SK-N-SH treated with all-trans-retinoic acid at 6 μM for 48 hours (cell line): ENCODE data around the gene CP.

Experiments
- ATAC-seq: fragments of 200-7000 bp; cut with Tn5 transposase; 3 replicates; pipeline ENCODE4 v1.9.1; 2020; ENCODE audit warnings: mild to moderate bottlenecking, moderate library complexity
- ARNTL ChIP-seq: fragments of 450-650 bp; formaldehyde crosslinking; IDR thresholded peaks from 2 replicates; pipeline ENCODE4 v1.5.0; 2020; ENCODE audit warnings: low read depth, mild to moderate bottlenecking, moderate library complexity, borderline replicate concordance
- BACH2 ChIP-seq: fragments of 250-450 bp; sonication (Bioruptor Pico); IDR thresholded peaks from 2 replicates; pipeline ENCODE4 v1.9.0; 2021; ENCODE audit warnings: mild to moderate bottlenecking, borderline replicate concordance
- CSDC2 ChIP-seq: fragments of 250-450 bp; sonication (Bioruptor Pico); IDR thresholded peaks from 2 replicates; pipeline ENCODE4 v1.5.0; 2020; ENCODE audit warnings: mild to moderate bottlenecking, moderate library complexity
- ESRRG ChIP-seq: fragments of 250-450 bp; sonication (Bioruptor Pico); IDR thresholded peaks from 2 replicates; pipeline ENCODE4 v1.6.1; 2021; ENCODE audit warnings: mild to moderate bottlenecking
- GLIS3 ChIP-seq: fragments of 250-450 bp; sonication (Bioruptor Pico); IDR thresholded peaks from 2 replicates; pipeline ENCODE4 v1.5.0; 2020; ENCODE audit warnings: mild to moderate bottlenecking, moderate library complexity
- OSR1 ChIP-seq: fragments of 250-450 bp; sonication (Bioruptor Pico); IDR thresholded peaks from 2 replicates; pipeline ENCODE4 v1.8.0; 2022; ENCODE audit warnings: moderate library complexity, mild to moderate bottlenecking, inconsistent platforms
- PATZ1 ChIP-seq: fragments of 250-450 bp; sonication (Bioruptor Pico); IDR thresholded peaks from 2 replicates; pipeline ENCODE4 v1.8.0; 2020; ENCODE audit warnings: mild to moderate bottlenecking, moderate library complexity, borderline replicate concordance
- PPARA ChIP-seq: fragments of 250-450 bp; sonication (Bioruptor Pico); IDR thresholded peaks from 2 replicates; pipeline ENCODE4 v1.5.0; 2020; ENCODE audit warnings: mild to moderate bottlenecking, borderline replicate concordance
- RARB ChIP-seq: fragments of 250-450 bp; sonication (Bioruptor Pico); IDR thresholded peaks from 2 replicates; pipeline ENCODE4 v1.8.0; 2021; ENCODE audit warnings: mild to moderate bottlenecking, moderate library complexity
- TCF4 ChIP-seq: fragments of 250-450 bp; sonication (Bioruptor Pico); IDR thresholded peaks from 2 replicates; pipeline ENCODE4 v1.8.0; 2021; ENCODE audit warnings: mild to moderate bottlenecking, moderate library complexity, borderline replicate concordance
- TOX ChIP-seq: fragments of 250-450 bp; sonication (Bioruptor Pico); IDR thresholded peaks from 2 replicates; pipeline ENCODE4 v1.8.0; 2021; ENCODE audit warnings: mild to moderate bottlenecking, moderate library complexity, borderline replicate concordance
- ZC3H10 ChIP-seq: fragments of 250-450 bp; sonication (Bioruptor Pico); IDR thresholded peaks from 2 replicates; pipeline ENCODE4 v1.5.1; 2021; ENCODE audit warnings: mild to moderate bottlenecking, moderate library complexity
- ZFP3 ChIP-seq: fragments of 250-450 bp; sonication (Bioruptor Pico); IDR thresholded peaks from 2 replicates; pipeline ENCODE4 v1.5.0; 2020; ENCODE audit warnings: mild to moderate bottlenecking, moderate library complexity
- ZFP30 ChIP-seq: fragments of 450-650 bp; formaldehyde crosslinking; IDR thresholded peaks from 2 replicates; pipeline ENCODE4 v1.5.0; 2022; ENCODE audit warnings: mild to moderate bottlenecking, moderate library complexity
- ZNF565 ChIP-seq: fragments of 450-650 bp; formaldehyde crosslinking; conservative IDR thresholded peaks from 2 replicates; pipeline ENCODE4 v1.5.0; 2020; ENCODE audit warnings: low read depth, mild to moderate bottlenecking, moderate library complexity
- ZNF70 ChIP-seq: fragments of 450-650 bp; formaldehyde crosslinking; IDR thresholded peaks from 2 replicates; pipeline ENCODE4 v1.5.0; 2020; ENCODE audit warnings: mild to moderate bottlenecking, moderate library complexity
- ZNF8 ChIP-seq: fragments of 450-650 bp; formaldehyde crosslinking; IDR thresholded peaks from 2 replicates; pipeline ENCODE4 v1.5.0; 2020; ENCODE audit warnings: mild to moderate bottlenecking, moderate library complexity
- TF ChIP-seq, protein P1 (sequence below): fragments of 250-450 bp; sonication (Bioruptor Pico); IDR thresholded peaks from 2 replicates; pipeline ENCODE4 v1.8.0; 2021; ENCODE audit warnings: low read depth, mild to moderate bottlenecking, moderate library complexity, borderline replicate concordance
- TF ChIP-seq, protein P2 (sequence below): fragments of 250-450 bp; sonication (Bioruptor Pico); IDR thresholded peaks from 2 replicates; pipeline ENCODE4 v1.5.1; 2020; ENCODE audit warnings: low read depth, mild to moderate bottlenecking, moderate library complexity
- TF ChIP-seq, protein P3 (sequence below): fragments of 250-450 bp; sonication (Bioruptor Pico); IDR thresholded peaks from 2 replicates; pipeline ENCODE4 v1.5.1; 2021; ENCODE audit warnings: mild to moderate bottlenecking, moderate library complexity
- TF ChIP-seq, protein P4 (sequence below): fragments of 250-450 bp; sonication (Bioruptor Pico); IDR thresholded peaks from 2 replicates; pipeline ENCODE4 v1.5.0; 2020; ENCODE audit warnings: mild to moderate bottlenecking, moderate library complexity

Gene CP

DNA sequence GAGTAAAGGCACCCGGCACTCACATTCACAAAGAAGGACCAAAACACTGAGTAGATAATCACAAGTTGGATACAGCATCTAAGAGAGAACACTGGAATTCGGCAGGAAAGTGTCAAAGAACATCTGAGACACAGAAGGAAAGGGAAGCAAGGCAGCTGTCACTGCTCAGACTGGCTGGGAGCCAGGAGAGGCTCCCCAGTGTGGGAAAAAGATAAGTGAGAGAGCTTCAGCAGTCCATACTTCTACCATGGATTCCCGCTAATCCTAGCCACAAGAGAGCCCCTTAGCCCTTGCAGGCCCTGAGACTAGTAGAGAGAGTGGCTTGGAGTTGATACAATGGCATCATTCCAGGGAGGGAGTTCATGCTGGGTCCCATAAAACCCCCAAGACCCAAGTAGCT lies 36.7 kb upstream of the CP start:
- TF ChIP-seq ARNTL = no peak
- TF ChIP-seq OSR1 (CRISPR knock-in tag) = no peak
- TF ChIP-seq, protein P1, sequence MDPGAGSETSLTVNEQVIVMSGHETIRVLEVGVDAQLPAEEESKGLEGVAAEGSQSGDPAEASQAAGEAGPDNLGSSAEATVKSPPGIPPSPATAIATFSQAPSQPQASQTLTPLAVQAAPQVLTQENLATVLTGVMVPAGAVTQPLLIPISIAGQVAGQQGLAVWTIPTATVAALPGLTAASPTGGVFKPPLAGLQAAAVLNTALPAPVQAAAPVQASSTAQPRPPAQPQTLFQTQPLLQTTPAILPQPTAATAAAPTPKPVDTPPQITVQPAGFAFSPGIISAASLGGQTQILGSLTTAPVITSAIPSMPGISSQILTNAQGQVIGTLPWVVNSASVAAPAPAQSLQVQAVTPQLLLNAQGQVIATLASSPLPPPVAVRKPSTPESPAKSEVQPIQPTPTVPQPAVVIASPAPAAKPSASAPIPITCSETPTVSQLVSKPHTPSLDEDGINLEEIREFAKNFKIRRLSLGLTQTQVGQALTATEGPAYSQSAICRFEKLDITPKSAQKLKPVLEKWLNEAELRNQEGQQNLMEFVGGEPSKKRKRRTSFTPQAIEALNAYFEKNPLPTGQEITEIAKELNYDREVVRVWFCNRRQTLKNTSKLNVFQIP (CRISPR knock-in tag) = no peak
- TF ChIP-seq, protein P2, sequence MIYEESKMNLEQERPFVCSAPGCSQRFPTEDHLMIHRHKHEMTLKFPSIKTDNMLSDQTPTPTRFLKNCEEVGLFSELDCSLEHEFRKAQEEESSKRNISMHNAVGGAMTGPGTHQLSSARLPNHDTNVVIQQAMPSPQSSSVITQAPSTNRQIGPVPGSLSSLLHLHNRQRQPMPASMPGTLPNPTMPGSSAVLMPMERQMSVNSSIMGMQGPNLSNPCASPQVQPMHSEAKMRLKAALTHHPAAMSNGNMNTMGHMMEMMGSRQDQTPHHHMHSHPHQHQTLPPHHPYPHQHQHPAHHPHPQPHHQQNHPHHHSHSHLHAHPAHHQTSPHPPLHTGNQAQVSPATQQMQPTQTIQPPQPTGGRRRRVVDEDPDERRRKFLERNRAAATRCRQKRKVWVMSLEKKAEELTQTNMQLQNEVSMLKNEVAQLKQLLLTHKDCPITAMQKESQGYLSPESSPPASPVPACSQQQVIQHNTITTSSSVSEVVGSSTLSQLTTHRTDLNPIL = no peak
- no peak for TF ChIP-seq ZNF565 (CRISPR knock-in tag)
- TF ChIP-seq BACH2 (CRISPR knock-in tag) = no peak
- TF ChIP-seq TOX = no peak
- TF ChIP-seq, protein P3, sequence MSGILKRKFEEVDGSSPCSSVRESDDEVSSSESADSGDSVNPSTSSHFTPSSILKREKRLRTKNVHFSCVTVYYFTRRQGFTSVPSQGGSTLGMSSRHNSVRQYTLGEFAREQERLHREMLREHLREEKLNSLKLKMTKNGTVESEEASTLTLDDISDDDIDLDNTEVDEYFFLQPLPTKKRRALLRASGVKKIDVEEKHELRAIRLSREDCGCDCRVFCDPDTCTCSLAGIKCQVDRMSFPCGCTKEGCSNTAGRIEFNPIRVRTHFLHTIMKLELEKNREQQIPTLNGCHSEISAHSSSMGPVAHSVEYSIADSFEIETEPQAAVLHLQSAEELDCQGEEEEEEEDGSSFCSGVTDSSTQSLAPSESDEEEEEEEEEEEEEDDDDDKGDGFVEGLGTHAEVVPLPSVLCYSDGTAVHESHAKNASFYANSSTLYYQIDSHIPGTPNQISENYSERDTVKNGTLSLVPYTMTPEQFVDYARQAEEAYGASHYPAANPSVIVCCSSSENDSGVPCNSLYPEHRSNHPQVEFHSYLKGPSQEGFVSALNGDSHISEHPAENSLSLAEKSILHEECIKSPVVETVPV = no peak
- no peak for TF ChIP-seq ZC3H10 (CRISPR knock-in tag)
- no peak for TF ChIP-seq ZFP3 (CRISPR knock-in tag)
- ATAC-seq = no peak

- no peak for TF ChIP-seq BACH2 (CRISPR knock-in tag)
- no peak for TF ChIP-seq ESRRG
- no peak for TF ChIP-seq RARB (CRISPR knock-in tag)
- no peak for TF ChIP-seq PATZ1
- no peak for TF ChIP-seq ARNTL
- no peak for TF ChIP-seq TOX
- TF ChIP-seq ZC3H10 (CRISPR knock-in tag) = no peak
- no peak for TF ChIP-seq CSDC2 (CRISPR knock-in tag)
- ATAC-seq = no peak
Observed at GRCh38 chr3:149252272-149252671, 30.6 kb upstream of the CP start.

DNA sequence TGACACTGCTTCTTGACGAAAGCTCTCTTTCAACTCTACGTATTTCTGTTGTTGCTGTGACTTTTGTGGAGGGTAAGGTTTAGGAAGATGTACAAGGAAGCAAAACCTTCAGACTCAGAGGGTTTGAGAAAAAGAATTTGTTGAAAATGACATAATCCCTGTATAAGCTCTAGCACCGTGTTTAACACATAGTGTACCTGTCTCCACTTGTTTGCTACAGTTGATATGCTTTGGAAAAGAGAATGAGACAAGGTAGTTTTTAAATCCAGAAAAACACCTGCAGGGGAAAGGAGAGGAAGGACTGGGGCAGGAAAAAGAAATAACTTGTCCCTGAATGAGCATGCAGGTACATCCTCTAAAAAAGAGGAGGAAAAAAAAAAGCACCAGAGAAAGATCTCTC lies 29.6 kb upstream of the CP start:
- no peak for ATAC-seq
- TF ChIP-seq ZNF565 (CRISPR knock-in tag) (no peak), ZFP30 (CRISPR knock-in tag) (no peak), ESRRG (no peak), GLIS3 (CRISPR knock-in tag) (no peak), ZFP3 (CRISPR knock-in tag) (no peak), ZC3H10 (CRISPR knock-in tag) (no peak), TCF4 (CRISPR knock-in tag) (no peak), ZNF70 (CRISPR knock-in tag) (no peak), CSDC2 (CRISPR knock-in tag) (no peak), ZNF8 (CRISPR knock-in tag) (no peak), BACH2 (CRISPR knock-in tag) (no peak), OSR1 (CRISPR knock-in tag) (no peak), PPARA (CRISPR knock-in tag) (no peak), ARNTL (no peak)
- TF ChIP-seq, protein P1 (CRISPR knock-in tag) = no peak
- TF ChIP-seq, protein P3 = no peak
- TF ChIP-seq, protein P2 = no peak
- TF ChIP-seq, protein P4, sequence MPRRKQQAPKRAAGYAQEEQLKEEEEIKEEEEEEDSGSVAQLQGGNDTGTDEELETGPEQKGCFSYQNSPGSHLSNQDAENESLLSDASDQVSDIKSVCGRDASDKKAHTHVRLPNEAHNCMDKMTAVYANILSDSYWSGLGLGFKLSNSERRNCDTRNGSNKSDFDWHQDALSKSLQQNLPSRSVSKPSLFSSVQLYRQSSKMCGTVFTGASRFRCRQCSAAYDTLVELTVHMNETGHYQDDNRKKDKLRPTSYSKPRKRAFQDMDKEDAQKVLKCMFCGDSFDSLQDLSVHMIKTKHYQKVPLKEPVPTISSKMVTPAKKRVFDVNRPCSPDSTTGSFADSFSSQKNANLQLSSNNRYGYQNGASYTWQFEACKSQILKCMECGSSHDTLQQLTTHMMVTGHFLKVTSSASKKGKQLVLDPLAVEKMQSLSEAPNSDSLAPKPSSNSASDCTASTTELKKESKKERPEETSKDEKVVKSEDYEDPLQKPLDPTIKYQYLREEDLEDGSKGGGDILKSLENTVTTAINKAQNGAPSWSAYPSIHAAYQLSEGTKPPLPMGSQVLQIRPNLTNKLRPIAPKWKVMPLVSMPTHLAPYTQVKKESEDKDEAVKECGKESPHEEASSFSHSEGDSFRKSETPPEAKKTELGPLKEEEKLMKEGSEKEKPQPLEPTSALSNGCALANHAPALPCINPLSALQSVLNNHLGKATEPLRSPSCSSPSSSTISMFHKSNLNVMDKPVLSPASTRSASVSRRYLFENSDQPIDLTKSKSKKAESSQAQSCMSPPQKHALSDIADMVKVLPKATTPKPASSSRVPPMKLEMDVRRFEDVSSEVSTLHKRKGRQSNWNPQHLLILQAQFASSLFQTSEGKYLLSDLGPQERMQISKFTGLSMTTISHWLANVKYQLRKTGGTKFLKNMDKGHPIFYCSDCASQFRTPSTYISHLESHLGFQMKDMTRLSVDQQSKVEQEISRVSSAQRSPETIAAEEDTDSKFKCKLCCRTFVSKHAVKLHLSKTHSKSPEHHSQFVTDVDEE (CRISPR knock-in tag) = no peak
